ENCODE measurements around the gene FAM131B. TPM values are rescaled to one million over a fixed set of nuclear protein-coding genes. Genes with fewer than 3 reads are reported as not detected.

Gene FAM131B
- total RNA-seq, 1 experiment from 2014 or later = 6.9 TPM

- no peaks in the 10 kb centered on the region for H3K79me2 ChIP-seq (ENCODE audit: low read length)
- H3K36me3 ChIP-seq (ENCODE audit: low read depth, low read length) = no peaks in the 10 kb centered on the region
- peak overlapping the region; percentile 74 for H3K4me2 ChIP-seq (ENCODE audit: low read length)
- peak overlapping the region; percentile 69 for H2AFZ ChIP-seq (ENCODE audit: low read length)
- TF ChIP-seq EZH2 (IDR thresholded peaks at IDR 0.05; ENCODE audit: low read length, unreplicated experiment) (no peak), EZH2phosphoT487 (IDR thresholded peaks at IDR 0.05; ENCODE audit: borderline replicate concordance, low read length) (no peak)
- TF ChIP-seq, protein P1, sequence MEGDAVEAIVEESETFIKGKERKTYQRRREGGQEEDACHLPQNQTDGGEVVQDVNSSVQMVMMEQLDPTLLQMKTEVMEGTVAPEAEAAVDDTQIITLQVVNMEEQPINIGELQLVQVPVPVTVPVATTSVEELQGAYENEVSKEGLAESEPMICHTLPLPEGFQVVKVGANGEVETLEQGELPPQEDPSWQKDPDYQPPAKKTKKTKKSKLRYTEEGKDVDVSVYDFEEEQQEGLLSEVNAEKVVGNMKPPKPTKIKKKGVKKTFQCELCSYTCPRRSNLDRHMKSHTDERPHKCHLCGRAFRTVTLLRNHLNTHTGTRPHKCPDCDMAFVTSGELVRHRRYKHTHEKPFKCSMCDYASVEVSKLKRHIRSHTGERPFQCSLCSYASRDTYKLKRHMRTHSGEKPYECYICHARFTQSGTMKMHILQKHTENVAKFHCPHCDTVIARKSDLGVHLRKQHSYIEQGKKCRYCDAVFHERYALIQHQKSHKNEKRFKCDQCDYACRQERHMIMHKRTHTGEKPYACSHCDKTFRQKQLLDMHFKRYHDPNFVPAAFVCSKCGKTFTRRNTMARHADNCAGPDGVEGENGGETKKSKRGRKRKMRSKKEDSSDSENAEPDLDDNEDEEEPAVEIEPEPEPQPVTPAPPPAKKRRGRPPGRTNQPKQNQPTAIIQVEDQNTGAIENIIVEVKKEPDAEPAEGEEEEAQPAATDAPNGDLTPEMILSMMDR (conservative IDR thresholded peaks at IDR 0.05; ENCODE audit: low read depth, low read length) = no peak
- H3K9me2 ChIP-seq (replicated peaks; ENCODE audit: low read length) = no peaks in the 10 kb centered on the region
- peaks cover 51% of the 10 kb centered on the region for H3K4me1 ChIP-seq (ENCODE audit: insufficient read depth, low read length)
- H4K20me1 ChIP-seq (ENCODE audit: low read length) = no peaks in the 10 kb centered on the region
- BruUV-seq (replicated peaks) = TSS peak; percentile 16
- intact Hi-C loops (cut with micrococcal nuclease) = loop anchor here (1.0 kb wide), 1 partner anchor 42 kb away; no protein-coding TSS in a partner anchor
- DNase-seq (peak; percentile 94), ATAC-seq (peak; percentile 78)
- H3K27ac ChIP-seq (ENCODE audit: low read length) = peak overlapping the region; percentile 96
- no peaks in the 10 kb centered on the region for H3K27me3 ChIP-seq (ENCODE audit: low read length)
- peak overlapping the region; percentile 61 for H3K9ac ChIP-seq (ENCODE audit: low read length)
- H3F3A ChIP-seq (ENCODE audit: low read length, unreplicated experiment) = peaks cover 8% of the 10 kb centered on the region
- H3K4me3 ChIP-seq (ENCODE audit: low read length) = peak overlapping the region; percentile 24; the same call in 1 of the 2 replicates
- POLR2A ChIA-PET (ENCODE audit: unreplicated experiment) = interaction anchor here (0.6 to 1.0 kb wide), 3 partner anchors 49 to 62 kb away, joined by 3 to 15 read pairs (median 14); no protein-coding TSS in a partner anchor
- H3K9me3 ChIP-seq (ENCODE audit: low read length) = no peaks in the 10 kb centered on the region
- CTCF ChIA-PET = interaction anchor here (0.6 kb wide), 2 partner anchors 48 to 85 kb away, joined by 3 read pairs; no protein-coding TSS in a partner anchor
Measured at GRCh38 chr7:143331179-143331801, 31.2 kb downstream of the FAM131B start.

GRCh38 chr7:143329471-143330170 lies 32.9 kb downstream of the FAM131B start:
- Histone ChIP-seq H3K79me2 (ENCODE audit: low read length) (no peaks in the 10 kb centered on the region), H3K27me3 (ENCODE audit: low read length) (no peaks in the 10 kb centered on the region), H3K36me3 (ENCODE audit: low read depth, low read length) (no peaks in the 10 kb centered on the region), H3K9me2 (replicated peaks; ENCODE audit: low read length) (no peaks in the 10 kb centered on the region), H4K20me1 (ENCODE audit: low read length) (no peaks in the 10 kb centered on the region), H2AFZ (ENCODE audit: low read length) (no peak overlapping the region), H3K27ac (ENCODE audit: low read length) (no peak overlapping the region), H3K4me3 (ENCODE audit: low read length) (no peak overlapping the region), H3K4me1 (ENCODE audit: insufficient read depth, low read length) (peaks cover 60% of the 10 kb centered on the region), H3K9ac (ENCODE audit: low read length) (no peak overlapping the region), H3F3A (ENCODE audit: low read length, unreplicated experiment) (peaks cover 8% of the 10 kb centered on the region), H3K4me2 (ENCODE audit: low read length) (no peak overlapping the region), H3K9me3 (ENCODE audit: low read length) (no peaks in the 10 kb centered on the region)
- POLR2A ChIA-PET (ENCODE audit: unreplicated experiment) = no interaction called here
- TF ChIP-seq EZH2phosphoT487 (IDR thresholded peaks at IDR 0.05; ENCODE audit: borderline replicate concordance, low read length) = no peak
- TF ChIP-seq, protein P1 (conservative IDR thresholded peaks at IDR 0.05; ENCODE audit: low read depth, low read length) = 0 out of 2 replicates have a peak, but pooled peaks have one; percentile 16
- CTCF ChIA-PET = no interaction called here
- no TSS peak for BruUV-seq (replicated peaks)
- DNase-seq (no peak), ATAC-seq (no peak)
- intact Hi-C loops (cut with micrococcal nuclease) = no loop called here

DNA sequence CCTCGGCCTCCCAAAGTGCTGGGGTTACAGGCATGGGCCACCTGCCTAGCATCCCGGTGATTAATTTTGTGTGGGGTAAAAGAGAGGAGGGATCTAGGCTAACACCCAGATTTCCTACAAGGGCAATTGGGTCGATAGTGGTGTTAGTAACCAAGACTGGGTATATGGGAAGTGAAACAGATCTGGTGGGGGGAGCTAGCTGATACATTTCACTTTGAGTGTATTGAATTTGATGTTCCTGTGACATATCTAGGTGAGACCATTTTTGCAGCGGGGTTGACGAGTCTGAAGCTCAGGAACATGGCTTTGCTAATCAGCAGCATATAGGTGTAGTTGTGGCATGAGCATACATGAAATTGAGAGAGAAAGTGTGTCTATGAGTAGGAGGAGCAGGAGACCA lies 34.6 kb downstream of the FAM131B start:
- CTCF ChIA-PET = no interaction called here

More for the DNA sequence above, 34.6 kb downstream of the FAM131B start:
- H3K4me3 ChIP-seq (ENCODE audit: low read length) = no peak overlapping the region
- H3K4me1 ChIP-seq (ENCODE audit: insufficient read depth, low read length) = peaks cover 50% of the 10 kb centered on the region
- DNase-seq = no peak
- peaks cover 8% of the 10 kb centered on the region for H3F3A ChIP-seq (ENCODE audit: low read length, unreplicated experiment)
- H3K9me3 ChIP-seq (ENCODE audit: low read length) = no peaks in the 10 kb centered on the region
- POLR2A ChIA-PET (ENCODE audit: unreplicated experiment) = no interaction called here
- no peaks in the 10 kb centered on the region for H3K79me2 ChIP-seq (ENCODE audit: low read length)
- no peaks in the 10 kb centered on the region for H3K36me3 ChIP-seq (ENCODE audit: low read depth, low read length)
- H3K9me2 ChIP-seq (replicated peaks; ENCODE audit: low read length) = no peaks in the 10 kb centered on the region
- BruUV-seq (replicated peaks) = no TSS peak
- no peak overlapping the region for H3K4me2 ChIP-seq (ENCODE audit: low read length)
- no peak overlapping the region for H2AFZ ChIP-seq (ENCODE audit: low read length)
- intact Hi-C loops (cut with micrococcal nuclease) = no loop called here
- no peaks in the 10 kb centered on the region for H3K27me3 ChIP-seq (ENCODE audit: low read length)
- H3K9ac ChIP-seq (ENCODE audit: low read length) = no peak overlapping the region
- H3K27ac ChIP-seq (ENCODE audit: low read length) = no peak overlapping the region
- TF ChIP-seq EZH2 (IDR thresholded peaks at IDR 0.05; ENCODE audit: low read length, unreplicated experiment) = no peak
- TF ChIP-seq EZH2phosphoT487 (IDR thresholded peaks at IDR 0.05; ENCODE audit: borderline replicate concordance, low read length) = no peak
- TF ChIP-seq, protein P1 (conservative IDR thresholded peaks at IDR 0.05; ENCODE audit: low read depth, low read length) = no peak
- ATAC-seq = no peak
- H4K20me1 ChIP-seq (ENCODE audit: low read length) = no peaks in the 10 kb centered on the region

All from PC-3 (cell line).